ENCODE measurements around the gene IQSEC3.
"Not testable (repeated sequence)": the region's sequence is repeated elsewhere in the genome, so short reads cannot be mapped to it uniquely, and the experiment has no call there.

IQSEC3 gene

DNA sequence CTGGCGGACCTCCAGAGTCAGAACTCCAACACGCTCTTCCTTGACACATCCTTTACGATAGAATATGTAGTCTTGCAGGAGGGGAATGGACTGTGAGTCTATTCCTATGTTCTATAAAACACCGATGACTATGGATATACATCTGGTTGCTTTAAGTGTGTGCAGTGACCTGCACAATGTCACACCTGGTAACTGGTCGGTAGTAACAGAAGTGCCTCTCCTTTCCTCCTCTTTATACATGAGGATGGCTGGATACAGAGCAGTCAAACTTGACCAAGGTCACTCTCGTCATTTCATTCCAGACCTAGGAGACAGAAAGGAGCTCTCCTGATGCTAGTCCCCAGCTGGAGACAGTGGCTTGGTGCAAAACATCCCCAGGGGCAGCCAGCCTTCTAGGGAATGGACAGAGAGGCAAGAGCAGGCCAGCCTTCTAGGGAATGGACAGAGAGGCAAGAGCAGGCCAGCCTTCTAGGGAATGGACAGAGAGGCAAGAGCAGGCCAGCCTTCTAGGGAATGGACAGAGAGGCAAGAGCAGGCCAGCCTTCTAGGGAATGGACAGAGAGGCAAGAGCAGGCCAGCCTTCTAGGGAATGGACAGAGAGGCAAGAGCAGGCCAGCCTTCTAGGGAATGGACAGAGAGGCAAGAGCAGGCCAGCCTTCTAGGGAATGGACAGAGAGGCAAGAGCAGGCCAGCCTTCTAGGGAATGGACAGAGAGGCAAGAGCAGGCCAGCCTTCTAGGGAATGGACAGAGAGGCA lies 21.2 kb upstream of the IQSEC3 start:
- not testable (repeated sequence) for H3K4me3 ChIP-seq (ENCODE audit: low read length); DNase-seq (ENCODE audit: low read depth)

DNA sequence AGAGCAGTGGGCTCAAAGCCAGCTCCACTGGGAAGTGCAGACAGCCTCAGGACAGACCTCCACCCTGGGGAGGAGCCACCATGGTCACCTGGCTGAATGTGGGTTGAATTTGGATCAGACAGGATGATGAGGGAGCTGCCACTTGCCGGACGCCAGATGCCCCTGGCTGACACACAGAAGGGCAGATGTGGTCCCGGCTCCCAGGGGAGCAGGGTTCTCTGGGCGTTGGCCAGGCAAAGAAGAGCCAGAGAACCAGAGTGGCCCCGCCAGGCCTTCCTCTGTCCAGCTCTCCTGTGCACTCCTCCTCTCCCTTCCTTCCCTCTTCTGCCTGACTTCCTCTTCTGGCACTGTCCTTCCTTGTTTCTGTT lies 20.6 kb upstream of the IQSEC3 start:
- DNase-seq (ENCODE audit: low read depth); H3K4me3 ChIP-seq (ENCODE audit: low read length): not testable (repeated sequence)

DNA sequence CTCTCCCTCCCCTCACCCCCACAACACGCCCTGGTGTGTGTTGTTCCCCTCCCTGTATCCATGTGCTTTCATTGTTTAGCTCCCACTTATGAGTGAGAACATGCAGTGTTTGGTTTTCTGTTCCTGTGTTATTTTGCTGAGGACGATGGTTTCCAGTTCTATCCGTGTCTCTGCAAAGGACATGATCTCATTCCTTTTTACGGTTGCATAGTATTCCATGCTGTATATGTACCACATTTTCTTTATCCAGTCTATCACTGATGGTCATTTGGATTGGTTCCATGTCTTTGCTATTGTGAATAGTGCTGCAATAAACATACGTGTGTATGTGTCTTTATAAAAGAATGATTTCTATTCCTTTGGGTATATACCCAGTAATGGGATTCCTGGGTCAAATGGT lies 20.0 kb upstream of the IQSEC3 start:
- not testable (repeated sequence) for H3K4me3 ChIP-seq (ENCODE audit: low read length)

DNA sequence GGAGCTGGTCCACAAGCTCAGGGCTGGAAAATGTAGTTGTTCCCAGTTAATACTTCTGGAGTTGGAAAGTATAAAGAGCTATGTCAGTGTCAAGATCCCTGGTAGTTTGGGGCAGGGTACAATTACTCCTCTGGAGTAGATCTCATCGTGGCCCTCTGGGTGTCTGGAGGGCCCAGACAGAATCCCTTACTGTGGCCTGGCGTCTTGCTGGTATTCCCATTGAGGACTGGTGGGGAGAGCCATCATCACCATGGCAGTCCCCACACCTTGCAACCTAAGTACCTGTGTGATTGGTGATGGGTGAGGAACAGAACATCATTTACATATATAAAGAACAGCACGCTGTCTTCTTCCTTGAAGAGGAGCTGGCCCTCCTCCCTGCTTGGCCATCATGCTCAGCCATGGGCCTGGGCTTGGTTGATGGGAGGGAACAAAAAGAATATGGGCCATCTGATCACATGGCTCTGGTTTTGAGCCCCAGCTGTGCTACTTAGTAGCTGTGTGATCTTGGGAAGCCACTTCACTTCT lies 18.8 kb upstream of the IQSEC3 start:
- DNase-seq (ENCODE audit: low read depth): not testable (repeated sequence)

More for the DNA sequence above, 20.0 kb upstream of the IQSEC3 start:
- DNase-seq (ENCODE audit: low read depth): not testable (repeated sequence)

DNA sequence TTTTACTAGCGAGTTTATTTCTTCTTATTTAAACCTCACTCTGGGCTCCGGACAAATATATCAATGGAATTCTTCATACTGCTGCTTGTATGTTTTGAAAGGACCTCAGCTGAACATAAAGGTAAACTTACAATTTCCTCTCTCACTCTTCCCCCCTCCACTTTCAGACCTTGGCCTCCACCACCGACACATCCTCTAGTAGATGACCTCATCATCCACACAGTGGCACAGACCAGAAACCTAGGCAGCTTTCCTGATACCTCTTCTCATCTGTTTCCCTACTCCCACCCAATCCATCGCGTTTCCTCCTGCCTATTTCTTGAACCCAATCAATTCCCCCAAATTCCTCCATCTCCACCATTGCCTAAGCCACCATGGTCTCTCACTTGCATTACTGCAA lies 17.4 kb upstream of the IQSEC3 start:
- not testable (repeated sequence) for DNase-seq (ENCODE audit: low read depth); H3K4me3 ChIP-seq (ENCODE audit: low read length)

More for the DNA sequence above, 18.8 kb upstream of the IQSEC3 start:
- H3K4me3 ChIP-seq (ENCODE audit: low read length): not testable (repeated sequence)

DNA sequence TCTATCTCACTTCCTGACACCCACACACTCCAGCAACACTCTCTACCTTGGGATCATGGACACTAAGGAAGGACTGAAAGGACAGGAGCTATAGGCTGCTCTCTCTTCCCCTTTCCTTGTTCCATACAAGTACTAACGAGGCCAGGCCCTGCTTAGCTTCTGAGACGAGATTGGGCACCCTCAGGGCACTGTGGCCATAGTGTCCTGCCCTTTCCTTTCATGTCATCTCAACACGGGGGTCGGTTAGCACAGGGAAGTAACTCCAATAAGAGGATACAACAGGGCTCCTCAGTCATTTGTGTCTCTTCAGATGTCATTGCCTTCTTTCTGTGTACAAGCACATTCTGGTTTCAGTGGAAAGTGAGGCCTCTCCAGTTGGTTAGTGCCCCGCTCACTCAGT lies 15.5 kb upstream of the IQSEC3 start:
- H3K4me3 ChIP-seq (ENCODE audit: low read length); DNase-seq (ENCODE audit: low read depth): not testable (repeated sequence)

DNA sequence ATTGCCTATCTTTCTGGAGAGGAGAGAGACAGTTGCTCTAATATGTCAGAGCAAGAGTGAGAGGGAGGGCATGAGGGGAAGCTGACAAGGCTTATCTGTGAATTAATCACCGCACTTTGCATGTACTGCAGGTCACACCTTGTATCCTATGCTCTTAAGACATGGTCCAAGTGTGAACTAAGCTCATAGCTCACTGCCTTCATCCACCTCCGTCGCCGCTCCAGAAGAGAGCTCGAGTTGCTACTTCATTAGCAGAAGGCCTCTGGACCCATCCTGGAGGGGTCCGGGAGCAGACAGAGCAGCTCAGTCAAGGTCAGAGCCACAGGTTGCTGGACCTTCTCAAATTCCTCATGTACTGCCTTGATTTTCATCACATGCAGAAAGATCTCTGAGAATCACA lies 14.6 kb upstream of the IQSEC3 start:
- H3K4me3 ChIP-seq (ENCODE audit: low read length); DNase-seq (ENCODE audit: low read depth): not testable (repeated sequence)

DNA sequence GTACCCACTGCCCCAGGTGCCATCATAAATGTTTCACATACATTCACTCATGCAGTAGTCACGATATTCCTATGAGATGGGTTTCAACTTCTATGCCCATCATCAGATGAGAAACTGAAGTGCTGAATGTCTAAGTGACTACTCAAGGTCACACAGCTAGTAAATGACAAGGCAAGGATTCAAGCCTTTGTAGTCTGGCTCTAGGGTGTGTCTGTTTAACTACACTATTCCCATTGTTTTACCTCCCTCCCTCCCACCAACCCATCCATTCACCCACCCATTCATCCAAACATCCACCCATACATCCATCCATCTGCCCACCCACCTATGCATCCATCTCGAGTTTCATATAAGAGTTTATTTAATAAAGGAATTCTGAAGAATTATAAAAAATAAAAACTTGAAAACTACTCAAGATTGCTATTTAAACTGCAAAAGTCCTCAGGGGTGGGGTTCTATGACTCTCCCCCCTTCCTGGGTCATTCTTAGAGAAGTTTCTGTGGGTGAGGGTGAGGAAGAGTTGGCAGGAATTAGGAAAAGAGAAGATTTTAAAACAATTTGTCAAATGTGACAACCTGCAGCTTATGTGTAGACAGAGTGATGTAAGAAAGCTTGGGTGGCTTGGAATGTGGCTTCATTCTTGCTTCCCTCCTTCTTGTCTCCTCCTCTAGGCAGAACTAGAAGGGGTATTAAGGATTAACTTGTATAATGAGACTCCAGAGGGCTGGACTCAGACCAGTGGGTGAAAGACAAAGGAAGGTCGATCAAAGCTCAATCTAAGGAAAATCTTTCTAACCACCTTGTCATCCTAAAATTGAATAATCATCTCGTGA lies 13.4 kb upstream of the IQSEC3 start:
- DNase-seq (ENCODE audit: low read depth); H3K4me3 ChIP-seq (ENCODE audit: low read length): not testable (repeated sequence)

DNA sequence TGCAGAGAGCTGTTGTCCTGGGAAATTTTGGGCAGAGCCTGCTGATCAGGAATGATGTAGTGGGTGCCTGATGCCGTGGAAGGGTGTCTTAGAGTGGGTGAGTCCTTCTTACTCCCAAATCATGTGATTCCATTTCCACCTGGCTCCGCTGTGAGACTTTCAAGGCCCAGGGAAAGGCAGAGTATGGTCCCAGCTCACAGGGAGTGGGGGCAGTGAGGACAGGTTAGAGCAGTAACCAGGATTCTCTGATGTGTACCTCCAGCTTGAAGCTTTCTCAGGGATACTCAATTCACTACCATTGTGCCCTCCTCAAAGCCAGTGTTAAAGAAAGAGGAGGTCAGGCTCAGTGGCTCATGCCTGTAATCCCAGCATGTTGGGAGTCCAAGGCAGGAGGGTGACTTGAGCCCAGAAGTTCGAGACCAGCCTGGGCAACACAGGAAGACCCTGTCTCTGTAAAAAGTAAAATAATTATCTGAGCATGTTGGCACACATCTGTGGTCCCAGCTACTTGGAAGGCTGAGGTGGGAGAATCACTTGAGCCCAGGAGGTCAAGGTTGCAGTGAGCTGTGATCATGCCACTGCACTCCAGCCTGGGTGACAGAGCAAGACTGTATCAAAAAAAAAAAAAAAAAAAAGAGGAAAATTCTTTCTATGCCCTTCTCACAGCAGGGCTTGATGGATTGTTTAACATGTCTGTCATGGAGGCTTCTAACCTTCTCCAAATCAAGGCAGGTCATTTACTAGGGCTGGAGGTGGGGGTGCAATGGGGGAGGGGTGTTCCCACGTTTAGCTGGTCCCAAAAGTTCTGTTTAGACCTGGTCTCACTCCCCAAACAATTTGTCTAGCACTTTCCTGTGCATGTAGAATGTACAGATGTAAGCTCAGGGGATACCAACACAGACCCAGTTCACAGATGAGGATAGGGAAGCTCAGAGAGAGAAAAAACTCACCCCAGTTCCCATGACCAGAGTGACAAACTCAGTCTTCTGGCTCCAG lies 12.5 kb upstream of the IQSEC3 start:
- DNase-seq (ENCODE audit: low read depth): no peak
- TF ChIP-seq, protein P1, sequence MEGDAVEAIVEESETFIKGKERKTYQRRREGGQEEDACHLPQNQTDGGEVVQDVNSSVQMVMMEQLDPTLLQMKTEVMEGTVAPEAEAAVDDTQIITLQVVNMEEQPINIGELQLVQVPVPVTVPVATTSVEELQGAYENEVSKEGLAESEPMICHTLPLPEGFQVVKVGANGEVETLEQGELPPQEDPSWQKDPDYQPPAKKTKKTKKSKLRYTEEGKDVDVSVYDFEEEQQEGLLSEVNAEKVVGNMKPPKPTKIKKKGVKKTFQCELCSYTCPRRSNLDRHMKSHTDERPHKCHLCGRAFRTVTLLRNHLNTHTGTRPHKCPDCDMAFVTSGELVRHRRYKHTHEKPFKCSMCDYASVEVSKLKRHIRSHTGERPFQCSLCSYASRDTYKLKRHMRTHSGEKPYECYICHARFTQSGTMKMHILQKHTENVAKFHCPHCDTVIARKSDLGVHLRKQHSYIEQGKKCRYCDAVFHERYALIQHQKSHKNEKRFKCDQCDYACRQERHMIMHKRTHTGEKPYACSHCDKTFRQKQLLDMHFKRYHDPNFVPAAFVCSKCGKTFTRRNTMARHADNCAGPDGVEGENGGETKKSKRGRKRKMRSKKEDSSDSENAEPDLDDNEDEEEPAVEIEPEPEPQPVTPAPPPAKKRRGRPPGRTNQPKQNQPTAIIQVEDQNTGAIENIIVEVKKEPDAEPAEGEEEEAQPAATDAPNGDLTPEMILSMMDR (conservative IDR thresholded peaks at IDR 0.05; ENCODE audit: low read length): no peak

DNA sequence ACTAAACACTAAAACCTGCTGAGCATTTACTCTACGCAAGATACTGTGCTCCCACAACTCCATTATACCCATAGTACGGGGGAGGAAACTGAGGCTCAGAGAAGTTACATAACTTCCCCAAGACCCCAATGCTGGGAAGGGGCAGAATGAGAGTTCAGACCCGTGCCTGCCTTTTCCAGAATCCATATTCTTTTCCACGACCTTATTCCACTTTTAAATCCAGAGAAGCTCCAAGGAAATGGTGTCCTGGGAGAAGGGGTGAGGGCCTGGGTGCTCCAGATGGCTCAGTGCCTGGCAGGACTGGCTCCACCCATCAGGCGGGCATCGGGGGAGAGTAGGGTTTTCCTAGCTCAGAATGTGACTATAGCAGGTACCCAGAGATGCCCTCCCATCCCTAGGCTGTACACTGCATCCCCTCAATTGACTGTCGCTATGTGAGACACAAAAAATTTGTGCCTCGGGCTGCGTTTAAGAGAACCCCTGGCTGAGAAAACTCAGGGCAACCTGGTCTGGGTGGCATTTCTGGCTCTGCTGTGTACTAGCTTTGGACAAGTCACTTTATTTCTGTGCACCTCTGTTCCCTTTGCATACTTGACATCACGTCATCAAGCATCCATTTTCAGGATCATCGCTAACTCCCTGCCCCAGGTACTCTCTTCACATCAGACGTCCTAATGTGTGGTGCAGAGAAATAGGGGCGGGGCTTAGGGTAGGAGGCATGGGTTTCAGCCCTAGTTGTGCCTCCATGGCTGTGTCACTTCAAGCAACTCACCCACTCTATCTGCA lies 11.6 kb upstream of the IQSEC3 start:
- DNase-seq (ENCODE audit: low read depth): no peak
- TF ChIP-seq, protein P1 (conservative IDR thresholded peaks at IDR 0.05; ENCODE audit: low read length): no peak
- H3K4me3 ChIP-seq (ENCODE audit: low read length): no peak overlapping the region

More for the DNA sequence above, 12.5 kb upstream of the IQSEC3 start:
- H3K4me3 ChIP-seq (ENCODE audit: low read length): no peak overlapping the region

Data from AG10803 (cell line).